GM13977 (cell line): ENCODE results near the gene CEND1.

Experiments
- DNase-seq: peaks from one replicate; pipeline ENCODE4 v3.0.0; 2012; ENCODE audit warnings: low spot score
- CTCF ChIP-seq: IDR thresholded peaks from 2 replicates; pipeline ENCODE4 v1.5.1; 2012; ENCODE audit warnings: mild to moderate bottlenecking, control low read depth; ENCODE audit not compliant: insufficient read depth; ENCODE audit errors: extremely low read depth, missing control alignments
- in situ Hi-C: fragments of 300-500 bp; cut with MboI; formaldehyde crosslinking; loops from one replicate; pipeline ENCODE4 v1.12.0; 2022; ENCODE audit warnings: low sequenced_read_pairs, low pct_unique_long_range_greater_than_20kb, mixed read lengths, inconsistent platforms; ENCODE audit not compliant: unreplicated experiment

Gene CEND1

GRCh38 chr11:824292-824880 lies 34.5 kb upstream of the CEND1 start:
- in situ Hi-C loops = no loop called here
- TF ChIP-seq CTCF = no peak
- no peak for DNase-seq

GRCh38 chr11:823441-824291 lies 33.8 kb upstream of the CEND1 start:
- DNase-seq = no peak
- no peak for TF ChIP-seq CTCF
- in situ Hi-C loops = no loop called here

- in situ Hi-C loops = no loop called here
- no peak for DNase-seq
- no peak for TF ChIP-seq CTCF
Measured at GRCh38 chr11:821512-822371, 31.9 kb upstream of the CEND1 start.

DNA sequence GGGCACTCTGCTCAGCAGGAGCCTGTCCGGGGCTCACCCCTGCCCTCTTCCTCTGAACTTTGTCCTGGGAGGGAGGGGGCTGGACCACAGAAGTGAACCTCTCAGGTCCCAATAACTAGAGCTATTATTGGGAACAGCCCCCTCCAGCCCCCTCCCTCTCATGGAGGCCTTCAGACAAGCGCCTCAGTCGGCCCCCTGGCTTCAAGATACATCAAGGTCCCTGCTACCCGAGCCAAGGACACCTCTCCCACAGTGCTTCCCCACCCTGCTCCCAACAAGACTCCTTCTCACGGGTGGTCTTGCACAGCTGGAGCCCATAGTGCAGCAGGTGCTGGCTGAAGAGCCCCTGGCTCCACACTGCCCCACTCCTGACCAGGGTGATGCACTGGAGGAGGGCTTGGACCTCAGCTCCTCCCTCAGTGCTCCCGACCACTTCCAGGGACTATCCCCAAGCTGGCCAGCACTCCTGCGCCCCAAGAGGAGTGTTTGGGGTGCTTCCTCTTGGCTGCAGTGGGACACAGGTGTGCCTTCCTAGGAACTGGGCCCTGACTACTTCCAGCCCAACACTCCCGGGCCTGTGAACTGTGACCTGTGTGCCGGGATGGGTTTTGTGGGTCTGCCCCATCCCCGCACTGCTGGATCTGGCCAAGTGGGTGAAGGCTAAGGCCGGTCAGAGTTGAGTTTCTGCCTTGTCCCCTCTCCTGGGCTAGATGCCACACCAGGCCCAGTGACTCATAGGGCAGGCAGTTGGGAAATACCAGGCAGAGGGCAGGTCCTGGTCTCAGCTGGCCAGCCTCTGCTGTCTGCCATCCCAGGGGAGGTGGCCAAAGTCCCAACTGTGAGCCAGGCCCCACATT lies 31.0 kb upstream of the CEND1 start:
- in situ Hi-C loops = no loop called here
- no peak for DNase-seq
- no peak for TF ChIP-seq CTCF

- in situ Hi-C loops = no loop called here
- TF ChIP-seq CTCF = no peak
- DNase-seq = peak; percentile 94
Measured at GRCh38 chr11:819943-820649, 30.2 kb upstream of the CEND1 start.
